GM23338 (cell line): ENCODE data around the gene PRR33. TPM values are rescaled to one million over a fixed set of nuclear protein-coding genes. Genes with fewer than 3 reads are reported as not detected.

Source experiments
- ATAC-seq: fragments of 200-7000 bp; cut with Tn5 transposase; 3 replicates; pipeline ENCODE4 v1.9.1; 2020
- DNase-seq: peaks from one replicate; pipeline ENCODE4 v3.0.0-alpha.2; 2015; ENCODE audit warnings: low spot score
- H2AFZ ChIP-seq: fragments of 200-600 bp; sonication (generic); 2 replicates; pipeline ENCODE4 v1.8.0; 2016; ENCODE audit warnings: antibody characterized with exemption, mild to moderate bottlenecking, moderate library complexity
- H3F3A ChIP-seq: fragments of 200-600 bp; sonication (generic); replicated peaks from 2 replicates; pipeline ENCODE4 v1.8.0; 2017; ENCODE audit warnings: antibody characterized with exemption, mixed run types, low read depth
- H3K27ac ChIP-seq: fragments of 200-600 bp; sonication (generic); 2 replicates; pipeline ENCODE4 v1.6.1; 2016; ENCODE audit warnings: low read depth
- H3K27me3 ChIP-seq: fragments of 200-600 bp; sonication (generic); 2 replicates; pipeline ENCODE4 v1.8.0; 2016; ENCODE audit warnings: mild to moderate bottlenecking, mixed run types, moderate library complexity; ENCODE audit not compliant: insufficient read depth
- H3K36me3 ChIP-seq: fragments of 200-600 bp; sonication (generic); 2 replicates; pipeline ENCODE4 v1.8.0; 2016; ENCODE audit warnings: mild to moderate bottlenecking; ENCODE audit not compliant: insufficient read depth
- H3K4me1 ChIP-seq: fragments of 200-600 bp; sonication (generic); 2 replicates; pipeline ENCODE4 v1.8.0; 2016; ENCODE audit warnings: mild to moderate bottlenecking, moderate library complexity; ENCODE audit not compliant: insufficient read depth
- H3K4me2 ChIP-seq: fragments of 200-600 bp; sonication (generic); 2 replicates; pipeline ENCODE4 v1.7.1; 2017; ENCODE audit warnings: mixed run types
- H3K4me3 ChIP-seq: fragments of 200-600 bp; sonication (generic); 2 replicates; pipeline ENCODE4 v1.6.1; 2016; ENCODE audit warnings: mixed run types
- H3K79me2 ChIP-seq: fragments of 200-600 bp; sonication (generic); replicated peaks from 2 replicates; pipeline ENCODE4 v1.8.0; 2017; ENCODE audit warnings: mild to moderate bottlenecking; ENCODE audit not compliant: insufficient read depth
- H3K9me2 ChIP-seq: fragments of 200-600 bp; sonication (generic); 2 replicates; pipeline ENCODE4 v1.8.0; 2017; ENCODE audit not compliant: insufficient read depth
- H4K20me1 ChIP-seq: fragments of 200-600 bp; sonication (generic); replicated peaks from 2 replicates; pipeline ENCODE4 v1.8.0; 2017; ENCODE audit warnings: mild to moderate bottlenecking; ENCODE audit not compliant: insufficient read depth
- H3K27ac Mint-ChIP-seq: 2 replicates; pipeline ENCODE4 v1.8.0; 2020; ENCODE audit warnings: inconsistent platforms, mild to moderate bottlenecking, moderate library complexity, mixed read lengths
- H3K27me3 Mint-ChIP-seq: 3 replicates; pipeline ENCODE4 v1.8.0; 2022; ENCODE audit warnings: low read depth, mild to moderate bottlenecking, moderate library complexity, mixed read lengths, inconsistent platforms; ENCODE audit not compliant: insufficient read depth, poor library complexity
- H3K36me3 Mint-ChIP-seq: 3 replicates; pipeline ENCODE4 v1.8.0; 2021; ENCODE audit warnings: low read depth, mild to moderate bottlenecking, inconsistent platforms, moderate library complexity, mixed read lengths
- H3K4me1 Mint-ChIP-seq: 3 replicates; pipeline ENCODE4 v1.8.0; 2020; ENCODE audit warnings: mild to moderate bottlenecking, inconsistent platforms, mixed read lengths
- H3K4me3 Mint-ChIP-seq: 3 replicates; pipeline ENCODE4 v1.8.0; 2021; ENCODE audit warnings: moderate library complexity, mild to moderate bottlenecking, inconsistent platforms, mixed read lengths
- H3K9me3 Mint-ChIP-seq: 3 replicates; pipeline ENCODE4 v1.8.0; 2020; ENCODE audit warnings: moderate library complexity, mild to moderate bottlenecking, inconsistent platforms, mixed read lengths
- CREB1 ChIP-seq: fragments of 250-450 bp; sonication (Bioruptor Pico); IDR thresholded peaks from 2 replicates; pipeline ENCODE4 v1.5.0; 2020; ENCODE audit warnings: low read depth, mild to moderate bottlenecking, moderate library complexity
- EZH2 ChIP-seq: fragments of 200-600 bp; sonication (generic); IDR thresholded peaks from one replicate; pipeline ENCODE4 v1.8.0; 2017; ENCODE audit warnings: antibody characterized with exemption, mild to moderate bottlenecking, low read depth; ENCODE audit not compliant: unreplicated experiment
- EZH2phosphoT487 ChIP-seq: fragments of 200-600 bp; sonication (generic); IDR thresholded peaks from one replicate; pipeline ENCODE4 v1.8.1; 2018; ENCODE audit warnings: antibody characterized with exemption; ENCODE audit not compliant: unreplicated experiment
- JUNB ChIP-seq: IDR thresholded peaks from one replicate; pipeline ENCODE4 v1.6.1; 2016; ENCODE audit warnings: antibody characterized with exemption; ENCODE audit not compliant: unreplicated experiment
- NANOG ChIP-seq: IDR thresholded peaks from 2 replicates; pipeline ENCODE4 v1.6.1; 2016; ENCODE audit warnings: antibody characterized with exemption, borderline replicate concordance
- POLR2AphosphoS5 ChIP-seq: IDR thresholded peaks from 2 replicates; pipeline ENCODE4 v1.6.1; 2016; ENCODE audit warnings: antibody characterized with exemption, low read depth
- STAT1 ChIP-seq: IDR thresholded peaks from one replicate; pipeline ENCODE4 v1.6.1; 2016; ENCODE audit warnings: antibody characterized with exemption; ENCODE audit not compliant: unreplicated experiment
- ZNF114 ChIP-seq: fragments of 250-450 bp; sonication (Bioruptor Pico); IDR thresholded peaks from 2 replicates; pipeline ENCODE4 v1.5.0; 2020; ENCODE audit warnings: mild to moderate bottlenecking, moderate library complexity
- ZNF331 ChIP-seq: fragments of 250-450 bp; sonication (Bioruptor Pico); IDR thresholded peaks from 2 replicates; pipeline ENCODE4 v1.5.0; 2020; ENCODE audit warnings: low read depth, mild to moderate bottlenecking, moderate library complexity
- polyA plus RNA-seq: library from polyadenylated mRNA; unstranded; fragments of >200 nt; fragmentation: Nextera tagmentation; extraction: Ambion mirVana; gene quantifications from 2 replicates; pipeline ENCODE4 v1.2.1, GENCODE V29; 2016
- total RNA-seq: library from RNA; depleted of rRNA; stranded (reverse); fragments of >200 nt; shearing (Covaris generic); gene quantifications from 2 replicates; pipeline ENCODE4 v1.2.3, GENCODE V29; 2014
- TF ChIP-seq, protein P1 (sequence below): IDR thresholded peaks from one replicate; pipeline ENCODE4 v1.6.1; 2018; ENCODE audit warnings: antibody characterized with exemption; ENCODE audit not compliant: unreplicated experiment
- TF ChIP-seq, protein P2 (sequence below), 2 experiments: fragments of 200-600 bp in 1 of 2; sonication (generic) in 1 of 2; conservative IDR thresholded peaks; 2 replicates each; pipeline versions ENCODE4 v1.5.1 to v1.6.1; 2016 to 2017; ENCODE audit warnings: antibody characterized with exemption in 2 of 2, low read depth in 2 of 2, mild to moderate bottlenecking in 2 of 2, moderate library complexity in 1 of 2
- TF ChIP-seq, protein P3 (sequence below): IDR thresholded peaks from 2 replicates; pipeline ENCODE4 v1.6.1; 2016; ENCODE audit warnings: antibody characterized with exemption
- TF ChIP-seq, protein P4 (sequence below): fragments of 250-450 bp; sonication (Bioruptor Pico); IDR thresholded peaks from 2 replicates; pipeline ENCODE4 v1.5.0; 2020; ENCODE audit warnings: mild to moderate bottlenecking, moderate library complexity

PRR33 gene
- total and polyA plus RNA-seq, 2 experiments from 2014 or later, result not detected

DNA sequence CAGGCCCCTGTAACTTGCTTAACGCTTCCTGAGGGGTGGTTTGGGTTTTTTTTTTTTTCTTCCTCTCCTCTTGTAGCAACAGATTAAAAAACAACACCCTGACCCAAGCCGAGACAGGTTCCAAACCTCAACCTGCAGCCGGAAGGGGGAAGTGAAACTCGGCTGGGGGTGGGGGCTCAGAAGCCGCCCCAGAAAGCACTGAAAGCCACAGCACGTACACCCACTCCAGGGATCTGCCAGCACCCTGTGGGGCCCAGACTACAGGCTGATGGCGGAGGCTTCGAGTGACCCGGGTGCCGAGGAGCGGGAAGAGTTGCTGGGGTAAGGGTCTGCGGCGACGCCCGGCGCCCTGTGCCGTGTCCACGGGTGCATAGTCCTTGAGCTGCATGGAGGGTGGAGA is 38.8 kb downstream of the PRR33 start, which contains the start of gene LSP1:
TSS of gene LSP1 (plus strand) at position 208 of the 400 bp plus-strand sequence. CDS start at position 269, 61 bp downstream.
- no peaks in the 10 kb centered on the region for H3K9me3 Mint-ChIP-seq
- TF ChIP-seq, protein P1, sequence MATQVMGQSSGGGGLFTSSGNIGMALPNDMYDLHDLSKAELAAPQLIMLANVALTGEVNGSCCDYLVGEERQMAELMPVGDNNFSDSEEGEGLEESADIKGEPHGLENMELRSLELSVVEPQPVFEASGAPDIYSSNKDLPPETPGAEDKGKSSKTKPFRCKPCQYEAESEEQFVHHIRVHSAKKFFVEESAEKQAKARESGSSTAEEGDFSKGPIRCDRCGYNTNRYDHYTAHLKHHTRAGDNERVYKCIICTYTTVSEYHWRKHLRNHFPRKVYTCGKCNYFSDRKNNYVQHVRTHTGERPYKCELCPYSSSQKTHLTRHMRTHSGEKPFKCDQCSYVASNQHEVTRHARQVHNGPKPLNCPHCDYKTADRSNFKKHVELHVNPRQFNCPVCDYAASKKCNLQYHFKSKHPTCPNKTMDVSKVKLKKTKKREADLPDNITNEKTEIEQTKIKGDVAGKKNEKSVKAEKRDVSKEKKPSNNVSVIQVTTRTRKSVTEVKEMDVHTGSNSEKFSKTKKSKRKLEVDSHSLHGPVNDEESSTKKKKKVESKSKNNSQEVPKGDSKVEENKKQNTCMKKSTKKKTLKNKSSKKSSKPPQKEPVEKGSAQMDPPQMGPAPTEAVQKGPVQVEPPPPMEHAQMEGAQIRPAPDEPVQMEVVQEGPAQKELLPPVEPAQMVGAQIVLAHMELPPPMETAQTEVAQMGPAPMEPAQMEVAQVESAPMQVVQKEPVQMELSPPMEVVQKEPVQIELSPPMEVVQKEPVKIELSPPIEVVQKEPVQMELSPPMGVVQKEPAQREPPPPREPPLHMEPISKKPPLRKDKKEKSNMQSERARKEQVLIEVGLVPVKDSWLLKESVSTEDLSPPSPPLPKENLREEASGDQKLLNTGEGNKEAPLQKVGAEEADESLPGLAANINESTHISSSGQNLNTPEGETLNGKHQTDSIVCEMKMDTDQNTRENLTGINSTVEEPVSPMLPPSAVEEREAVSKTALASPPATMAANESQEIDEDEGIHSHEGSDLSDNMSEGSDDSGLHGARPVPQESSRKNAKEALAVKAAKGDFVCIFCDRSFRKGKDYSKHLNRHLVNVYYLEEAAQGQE, result no peak
- TF ChIP-seq, protein P2, sequence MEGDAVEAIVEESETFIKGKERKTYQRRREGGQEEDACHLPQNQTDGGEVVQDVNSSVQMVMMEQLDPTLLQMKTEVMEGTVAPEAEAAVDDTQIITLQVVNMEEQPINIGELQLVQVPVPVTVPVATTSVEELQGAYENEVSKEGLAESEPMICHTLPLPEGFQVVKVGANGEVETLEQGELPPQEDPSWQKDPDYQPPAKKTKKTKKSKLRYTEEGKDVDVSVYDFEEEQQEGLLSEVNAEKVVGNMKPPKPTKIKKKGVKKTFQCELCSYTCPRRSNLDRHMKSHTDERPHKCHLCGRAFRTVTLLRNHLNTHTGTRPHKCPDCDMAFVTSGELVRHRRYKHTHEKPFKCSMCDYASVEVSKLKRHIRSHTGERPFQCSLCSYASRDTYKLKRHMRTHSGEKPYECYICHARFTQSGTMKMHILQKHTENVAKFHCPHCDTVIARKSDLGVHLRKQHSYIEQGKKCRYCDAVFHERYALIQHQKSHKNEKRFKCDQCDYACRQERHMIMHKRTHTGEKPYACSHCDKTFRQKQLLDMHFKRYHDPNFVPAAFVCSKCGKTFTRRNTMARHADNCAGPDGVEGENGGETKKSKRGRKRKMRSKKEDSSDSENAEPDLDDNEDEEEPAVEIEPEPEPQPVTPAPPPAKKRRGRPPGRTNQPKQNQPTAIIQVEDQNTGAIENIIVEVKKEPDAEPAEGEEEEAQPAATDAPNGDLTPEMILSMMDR (conservative IDR thresholded peaks at IDR 0.05; ENCODE audit: low read depth in 2 of 2), result no peak
- no peak for TF ChIP-seq NANOG
- no peak for TF ChIP-seq EZH2phosphoT487
- TF ChIP-seq, protein P3, sequence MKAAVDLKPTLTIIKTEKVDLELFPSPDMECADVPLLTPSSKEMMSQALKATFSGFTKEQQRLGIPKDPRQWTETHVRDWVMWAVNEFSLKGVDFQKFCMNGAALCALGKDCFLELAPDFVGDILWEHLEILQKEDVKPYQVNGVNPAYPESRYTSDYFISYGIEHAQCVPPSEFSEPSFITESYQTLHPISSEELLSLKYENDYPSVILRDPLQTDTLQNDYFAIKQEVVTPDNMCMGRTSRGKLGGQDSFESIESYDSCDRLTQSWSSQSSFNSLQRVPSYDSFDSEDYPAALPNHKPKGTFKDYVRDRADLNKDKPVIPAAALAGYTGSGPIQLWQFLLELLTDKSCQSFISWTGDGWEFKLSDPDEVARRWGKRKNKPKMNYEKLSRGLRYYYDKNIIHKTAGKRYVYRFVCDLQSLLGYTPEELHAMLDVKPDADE, result no peak
- TF ChIP-seq STAT1, result no peak
- no peak for TF ChIP-seq EZH2
- TF ChIP-seq ZNF114, result no peak
- no peak for TF ChIP-seq CREB1 (CRISPR knock-in tag)
- TF ChIP-seq, protein P4, sequence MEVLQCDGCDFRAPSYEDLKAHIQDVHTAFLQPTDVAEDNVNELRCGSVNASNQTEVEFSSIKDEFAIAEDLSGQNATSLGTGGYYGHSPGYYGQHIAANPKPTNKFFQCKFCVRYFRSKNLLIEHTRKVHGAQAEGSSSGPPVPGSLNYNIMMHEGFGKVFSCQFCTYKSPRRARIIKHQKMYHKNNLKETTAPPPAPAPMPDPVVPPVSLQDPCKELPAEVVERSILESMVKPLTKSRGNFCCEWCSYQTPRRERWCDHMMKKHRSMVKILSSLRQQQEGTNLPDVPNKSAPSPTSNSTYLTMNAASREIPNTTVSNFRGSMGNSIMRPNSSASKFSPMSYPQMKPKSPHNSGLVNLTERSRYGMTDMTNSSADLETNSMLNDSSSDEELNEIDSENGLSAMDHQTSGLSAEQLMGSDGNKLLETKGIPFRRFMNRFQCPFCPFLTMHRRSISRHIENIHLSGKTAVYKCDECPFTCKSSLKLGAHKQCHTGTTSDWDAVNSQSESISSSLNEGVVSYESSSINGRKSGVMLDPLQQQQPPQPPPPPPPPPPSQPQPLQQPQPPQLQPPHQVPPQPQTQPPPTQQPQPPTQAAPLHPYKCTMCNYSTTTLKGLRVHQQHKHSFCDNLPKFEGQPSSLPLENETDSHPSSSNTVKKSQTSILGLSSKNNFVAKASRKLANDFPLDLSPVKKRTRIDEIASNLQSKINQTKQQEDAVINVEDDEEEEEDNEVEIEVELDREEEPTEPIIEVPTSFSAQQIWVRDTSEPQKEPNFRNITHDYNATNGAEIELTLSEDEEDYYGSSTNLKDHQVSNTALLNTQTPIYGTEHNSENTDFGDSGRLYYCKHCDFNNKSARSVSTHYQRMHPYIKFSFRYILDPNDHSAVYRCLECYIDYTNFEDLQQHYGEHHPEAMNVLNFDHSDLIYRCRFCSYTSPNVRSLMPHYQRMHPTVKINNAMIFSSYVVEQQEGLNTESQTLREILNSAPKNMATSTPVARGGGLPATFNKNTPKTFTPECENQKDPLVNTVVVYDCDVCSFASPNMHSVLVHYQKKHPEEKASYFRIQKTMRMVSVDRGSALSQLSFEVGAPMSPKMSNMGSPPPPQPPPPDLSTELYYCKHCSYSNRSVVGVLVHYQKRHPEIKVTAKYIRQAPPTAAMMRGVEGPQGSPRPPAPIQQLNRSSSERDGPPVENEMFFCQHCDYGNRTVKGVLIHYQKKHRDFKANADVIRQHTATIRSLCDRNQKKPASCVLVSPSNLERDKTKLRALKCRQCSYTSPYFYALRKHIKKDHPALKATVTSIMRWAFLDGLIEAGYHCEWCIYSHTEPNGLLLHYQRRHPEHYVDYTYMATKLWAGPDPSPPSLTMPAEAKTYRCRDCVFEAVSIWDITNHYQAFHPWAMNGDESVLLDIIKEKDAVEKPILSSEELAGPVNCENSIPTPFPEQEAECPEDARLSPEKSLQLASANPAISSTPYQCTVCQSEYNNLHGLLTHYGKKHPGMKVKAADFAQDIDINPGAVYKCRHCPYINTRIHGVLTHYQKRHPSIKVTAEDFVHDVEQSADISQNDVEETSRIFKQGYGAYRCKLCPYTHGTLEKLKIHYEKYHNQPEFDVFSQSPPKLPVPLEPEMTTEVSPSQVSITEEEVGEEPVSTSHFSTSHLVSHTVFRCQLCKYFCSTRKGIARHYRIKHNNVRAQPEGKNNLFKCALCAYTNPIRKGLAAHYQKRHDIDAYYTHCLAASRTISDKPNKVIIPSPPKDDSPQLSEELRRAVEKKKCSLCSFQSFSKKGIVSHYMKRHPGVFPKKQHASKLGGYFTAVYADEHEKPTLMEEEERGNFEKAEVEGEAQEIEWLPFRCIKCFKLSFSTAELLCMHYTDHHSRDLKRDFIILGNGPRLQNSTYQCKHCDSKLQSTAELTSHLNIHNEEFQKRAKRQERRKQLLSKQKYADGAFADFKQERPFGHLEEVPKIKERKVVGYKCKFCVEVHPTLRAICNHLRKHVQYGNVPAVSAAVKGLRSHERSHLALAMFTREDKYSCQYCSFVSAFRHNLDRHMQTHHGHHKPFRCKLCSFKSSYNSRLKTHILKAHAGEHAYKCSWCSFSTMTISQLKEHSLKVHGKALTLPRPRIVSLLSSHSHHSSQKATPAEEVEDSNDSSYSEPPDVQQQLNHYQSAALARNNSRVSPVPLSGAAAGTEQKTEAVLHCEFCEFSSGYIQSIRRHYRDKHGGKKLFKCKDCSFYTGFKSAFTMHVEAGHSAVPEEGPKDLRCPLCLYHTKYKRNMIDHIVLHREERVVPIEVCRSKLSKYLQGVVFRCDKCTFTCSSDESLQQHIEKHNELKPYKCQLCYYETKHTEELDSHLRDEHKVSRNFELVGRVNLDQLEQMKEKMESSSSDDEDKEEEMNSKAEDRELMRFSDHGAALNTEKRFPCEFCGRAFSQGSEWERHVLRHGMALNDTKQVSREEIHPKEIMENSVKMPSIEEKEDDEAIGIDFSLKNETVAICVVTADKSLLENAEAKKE (CRISPR knock-in tag), result no peak
- TF ChIP-seq JUNB, result no peak
- TF ChIP-seq ZNF331 (CRISPR knock-in tag), result no peak
- TF ChIP-seq POLR2AphosphoS5, result no peak
- Histone ChIP-seq H3K4me3 (no peak within 1 kb of the TSS), H3K4me2 (no peak within 1 kb of the TSS), H3K79me2 (no peaks in the 10 kb centered on the region), H3F3A (no peaks in the 10 kb centered on the region), H3K27ac (no peak within 1 kb of the TSS), H3K9me2 (no peaks in the 10 kb centered on the region), H3K36me3 (no peaks in the 10 kb centered on the region), H3K4me1 (no peaks in the 10 kb centered on the region), H4K20me1 (no peaks in the 10 kb centered on the region), H3K27me3 (no peaks in the 10 kb centered on the region), H2AFZ (no peak within 1 kb of the TSS)
- H3K36me3 Mint-ChIP-seq, result no peaks in the 10 kb centered on the region
- H3K27ac Mint-ChIP-seq, result no peak within 1 kb of the TSS
- ATAC-seq, result no peak
- DNase-seq, result no peak
- peaks cover 4% of the 10 kb centered on the region for H3K27me3 Mint-ChIP-seq
- no peaks in the 10 kb centered on the region for H3K4me1 Mint-ChIP-seq
- no peak within 1 kb of the TSS for H3K4me3 Mint-ChIP-seq
